HepG2 (cell line): ENCODE measurements around the gene ETFB. TPM values are rescaled to one million over a fixed set of nuclear protein-coding genes. Genes with fewer than 3 reads are reported as not detected.
A peak's percentile ranks its signal among the peaks of the same experiment; 100 is the strongest.

Experiments used
- BCLAF1 ChIP-seq: fragments of 450-650 bp; IDR thresholded peaks from 2 replicates; pipeline ENCODE4 v1.6.1; 2017; ENCODE audit warnings: mild to moderate bottlenecking
- ETV6 ChIP-seq: sonication (generic); formaldehyde crosslinking; conservative IDR thresholded peaks from 2 replicates; pipeline ENCODE4 v1.4.0; 2020; ENCODE audit warnings: missing genetic modification reagents
- GABPB1 ChIP-seq: IDR thresholded peaks from 2 replicates; pipeline ENCODE4 v1.6.1; 2016; ENCODE audit warnings: mild to moderate bottlenecking, missing genetic modification reagents, moderate library complexity, missing compliant biosample characterization
- LBX2 ChIP-seq: sonication (generic); formaldehyde crosslinking; IDR thresholded peaks from 2 replicates; pipeline ENCODE4 v1.5.0; 2020; ENCODE audit warnings: missing genetic modification reagents, mild to moderate bottlenecking, borderline replicate concordance
- MAFG ChIP-seq: sonication (generic); formaldehyde crosslinking; IDR thresholded peaks from 2 replicates; pipeline ENCODE4 v1.5.1; 2020; ENCODE audit warnings: mild to moderate bottlenecking, missing genetic modification reagents
- MAX ChIP-seq: IDR thresholded peaks from 2 replicates; pipeline ENCODE4 v1.6.1; 2012; ENCODE audit warnings: inconsistent platforms
- MED1 ChIP-seq: sonication (generic); formaldehyde crosslinking; IDR thresholded peaks from 2 replicates; pipeline ENCODE4 v1.4.0; 2020; ENCODE audit warnings: missing genetic modification reagents
- MIER2 ChIP-seq: IDR thresholded peaks from 2 replicates; pipeline ENCODE4 v1.6.1; 2016; ENCODE audit warnings: missing biosample characterization, missing genetic modification reagents
- NFE2L2 ChIP-seq: fragments of 150-350 bp; IDR thresholded peaks from 2 replicates; pipeline ENCODE4 v1.6.1; 2014; ENCODE audit warnings: low read length
- PRDM10 ChIP-seq: sonication (generic); formaldehyde crosslinking; IDR thresholded peaks from 2 replicates; pipeline ENCODE4 v1.4.0; 2020; ENCODE audit warnings: low read depth, missing genetic modification reagents
- SALL2 ChIP-seq: sonication (generic); formaldehyde crosslinking; IDR thresholded peaks from 2 replicates; pipeline ENCODE4 v1.8.1; 2023; ENCODE audit warnings: mild to moderate bottlenecking, missing genetic modification reagents, inconsistent platforms
- SATB2 ChIP-seq: sonication (generic); formaldehyde crosslinking; IDR thresholded peaks from 2 replicates; pipeline ENCODE4 v1.5.0; 2020; ENCODE audit warnings: missing genetic modification reagents
- SKI ChIP-seq: fragments of 450-650 bp; IDR thresholded peaks from one replicate; pipeline ENCODE4 v1.6.1; 2018; ENCODE audit warnings: mild to moderate bottlenecking; ENCODE audit not compliant: partially characterized antibody
- SMC3 ChIP-seq: IDR thresholded peaks from 2 replicates; pipeline ENCODE4 v1.6.1; 2011; ENCODE audit warnings: low read length, improper control_type of control experiment
- SNAI1 ChIP-seq: sonication (generic); formaldehyde crosslinking; IDR thresholded peaks from 2 replicates; pipeline ENCODE4 v1.5.0; 2020; ENCODE audit warnings: mild to moderate bottlenecking, missing genetic modification reagents, borderline replicate concordance
- TBX2 ChIP-seq: sonication (generic); formaldehyde crosslinking; IDR thresholded peaks from 2 replicates; pipeline ENCODE4 v1.5.0; 2020; ENCODE audit warnings: missing genetic modification reagents, mild to moderate bottlenecking, borderline replicate concordance
- ZFP36L2 ChIP-seq: sonication (generic); formaldehyde crosslinking; IDR thresholded peaks from 2 replicates; pipeline ENCODE4 v1.4.0; 2020; ENCODE audit warnings: missing genetic modification reagents
- ZMYM4 ChIP-seq: sonication (generic); formaldehyde crosslinking; IDR thresholded peaks from 2 replicates; pipeline ENCODE4 v1.8.1; 2023; ENCODE audit warnings: mild to moderate bottlenecking, missing genetic modification reagents
- ZNF143 ChIP-seq: sonication (generic); formaldehyde crosslinking; IDR thresholded peaks from 2 replicates; pipeline ENCODE4 v1.4.0; 2020; ENCODE audit warnings: missing genetic modification reagents
- ZNF225 ChIP-seq: sonication (generic); formaldehyde crosslinking; IDR thresholded peaks from 2 replicates; pipeline ENCODE4 v1.4.0; 2020; ENCODE audit warnings: mild to moderate bottlenecking, missing genetic modification reagents
- ZNF34 ChIP-seq: sonication (generic); formaldehyde crosslinking; IDR thresholded peaks from 2 replicates; pipeline ENCODE4 v1.4.0; 2020; ENCODE audit warnings: mild to moderate bottlenecking, missing genetic modification reagents, borderline replicate concordance
- ZNF605 ChIP-seq: sonication (generic); formaldehyde crosslinking; IDR thresholded peaks from 2 replicates; pipeline ENCODE4 v1.8.0; 2022; ENCODE audit warnings: mild to moderate bottlenecking, missing genetic modification reagents
- ZNF713 ChIP-seq: sonication (generic); formaldehyde crosslinking; IDR thresholded peaks from 2 replicates; pipeline ENCODE4 v1.4.0; 2020; ENCODE audit warnings: mild to moderate bottlenecking, missing genetic modification reagents
- ZNF879 ChIP-seq: sonication (generic); formaldehyde crosslinking; IDR thresholded peaks from 2 replicates; pipeline ENCODE4 v1.8.1; 2023; ENCODE audit warnings: missing genetic modification reagents
- ZSCAN21 ChIP-seq: sonication (generic); formaldehyde crosslinking; IDR thresholded peaks from 2 replicates; pipeline ENCODE4 v1.8.0; 2022; ENCODE audit warnings: mild to moderate bottlenecking, missing genetic modification reagents, moderate library complexity, borderline replicate concordance
- polyA plus RNA-seq, 8 experiments: library from polyadenylated mRNA; depleted of rRNA in 3 of 8; stranded (reverse) in 7 of 8; unstranded in 1 of 8; fragments of >200 nt; fragmentation: Illumina TruSeq in 4 of 8; extraction: Trizol in 4 of 8; gene quantifications; 2 replicates each; pipeline versions ENCODE4 v1.2.1 to v1.2.3, GENCODE V29; 2011 to 2016; ENCODE audit warnings: low read depth in 4 of 8, missing spikeins in 1 of 8, mixed read lengths in 1 of 8; ENCODE audit not compliant: insufficient read depth in 1 of 8
- total RNA-seq, 5 experiments: library from RNA; depleted of rRNA; stranded (reverse); fragments of >200 nt; fragmentation: Illumina TruSeq; extraction: Trizol; gene quantifications; 2 replicates each; pipeline ENCODE4 v1.2.3, GENCODE V29; 2016; ENCODE audit warnings: low read depth in 1 of 5
- TF ChIP-seq, protein P1 (sequence below): sonication (generic); formaldehyde crosslinking; IDR thresholded peaks from 2 replicates; pipeline ENCODE4 v1.4.0; 2020; ENCODE audit warnings: missing genetic modification reagents; ENCODE audit errors: not compliant biosample characterization

ETFB gene
- total and polyA plus RNA-seq, 2 of the 13 experiments (the other 11 are each of a cell fraction or from before 2014, with no cell fraction given): 678 to 1,314 TPM

DNA sequence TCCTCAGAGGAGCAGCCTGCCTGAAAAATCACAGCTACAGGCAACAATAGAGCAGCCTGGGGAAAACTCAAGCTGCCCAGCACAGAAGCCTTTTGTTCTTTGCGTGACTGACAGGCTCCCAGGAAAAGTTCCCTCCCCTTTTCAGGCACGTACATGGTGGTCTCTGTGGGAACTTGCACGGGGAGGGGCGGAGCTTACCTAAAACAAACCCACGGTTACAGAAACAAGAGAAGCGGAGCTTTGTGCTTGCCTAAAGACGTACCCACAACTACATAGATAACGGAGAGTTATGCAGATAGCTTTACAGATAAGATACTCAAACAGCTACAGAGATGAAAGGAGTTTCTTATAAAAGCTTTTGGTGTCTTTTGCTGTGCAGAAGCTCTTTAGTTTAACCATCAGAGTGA, 11.4 kb downstream of the ETFB start (continued):
- no peak for TF ChIP-seq BCLAF1
- TF ChIP-seq ZFP36L2 (CRISPR knock-in tag): no peak
- no peak for TF ChIP-seq ZSCAN21 (CRISPR knock-in tag)
- TF ChIP-seq ZNF713 (CRISPR knock-in tag): no peak
- TF ChIP-seq MAFG (CRISPR knock-in tag): no peak
- TF ChIP-seq SMC3: no peak
- TF ChIP-seq SKI: no peak
- no peak for TF ChIP-seq ZNF143
- TF ChIP-seq MAX: peak; percentile 39; the same call in 1 of the 2 replicates
- no peak for TF ChIP-seq ZNF34
- TF ChIP-seq SATB2: no peak
- TF ChIP-seq, protein P1, sequence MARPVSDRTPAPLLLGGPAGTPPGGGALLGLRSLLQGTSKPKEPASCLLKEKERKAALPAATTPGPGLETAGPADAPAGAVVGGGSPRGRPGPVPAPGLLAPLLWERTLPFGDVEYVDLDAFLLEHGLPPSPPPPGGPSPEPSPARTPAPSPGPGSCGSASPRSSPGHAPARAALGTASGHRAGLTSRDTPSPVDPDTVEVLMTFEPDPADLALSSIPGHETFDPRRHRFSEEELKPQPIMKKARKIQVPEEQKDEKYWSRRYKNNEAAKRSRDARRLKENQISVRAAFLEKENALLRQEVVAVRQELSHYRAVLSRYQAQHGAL (CRISPR knock-in tag): no peak
- no peak; the same call in 1 of the 2 replicates for TF ChIP-seq MIER2 (CRISPR knock-in tag)
- no peak for TF ChIP-seq ZNF879 (CRISPR knock-in tag)
- no peak for TF ChIP-seq ZNF225 (CRISPR knock-in tag)
- TF ChIP-seq ZNF605 (CRISPR knock-in tag): 0 out of 2 replicates have a peak, but pooled peaks have one; percentile 1
- no peak for TF ChIP-seq LBX2
- TF ChIP-seq SNAI1: no peak
- TF ChIP-seq SALL2 (CRISPR knock-in tag): no peak
- TF ChIP-seq TBX2 (CRISPR knock-in tag): peak; percentile 57; the same call in 1 of the 2 replicates
- TF ChIP-seq ZMYM4: peak; percentile 13; the same call in 1 of the 2 replicates
- no peak for TF ChIP-seq ETV6 (CRISPR knock-in tag)
- TF ChIP-seq PRDM10: no peak
- TF ChIP-seq NFE2L2: no peak
- TF ChIP-seq GABPB1: no peak
- peak; percentile 92 for TF ChIP-seq MED1 (CRISPR knock-in tag)
